Calu3 (cell line): ENCODE results near the gene FGF19. TPM values are rescaled to one million over a fixed set of nuclear protein-coding genes. Genes with fewer than 3 reads are reported as not detected.
A peak's percentile ranks its signal among the peaks of the same experiment; 100 is the strongest.

Source experiments
- BruUV-seq: library from RNA; stranded (reverse); fragments of 400-500 nt; replicated peaks from 2 replicates; lab custom pipeline; 2021; lab: Mats Ljungman, UMichigan
- CTCF ChIA-PET: fragments of 300-600 bp; sonication (Branson Sonifier 250); formaldehyde crosslinking; loops from one replicate; lab custom pipeline; 2022; ENCODE audit warnings: antibody characterized with exemption; lab: Charles Lee
- DNase-seq: peaks from one replicate; pipeline ENCODE4 v3.0.0; 2022
- H3K27ac Mint-ChIP-seq: one replicate; pipeline ENCODE4 v1.8.0; 2022; ENCODE audit warnings: mixed read lengths; ENCODE audit not compliant: unreplicated experiment
- H3K27me3 Mint-ChIP-seq: one replicate; pipeline ENCODE4 v1.8.0; 2022; ENCODE audit warnings: mixed read lengths; ENCODE audit not compliant: unreplicated experiment
- H3K36me3 Mint-ChIP-seq: one replicate; pipeline ENCODE4 v1.8.0; 2022; ENCODE audit warnings: mild to moderate bottlenecking, moderate library complexity, mixed read lengths; ENCODE audit not compliant: insufficient read depth, unreplicated experiment
- H3K4me1 Mint-ChIP-seq: one replicate; pipeline ENCODE4 v1.8.0; 2022; ENCODE audit warnings: mild to moderate bottlenecking, low read depth, mixed read lengths; ENCODE audit not compliant: unreplicated experiment
- H3K4me3 Mint-ChIP-seq: one replicate; pipeline ENCODE4 v1.8.0; 2022; ENCODE audit warnings: mild to moderate bottlenecking, low read depth, moderate library complexity, mixed read lengths; ENCODE audit not compliant: unreplicated experiment
- H3K9me3 Mint-ChIP-seq: one replicate; pipeline ENCODE4 v1.8.0; 2022; ENCODE audit warnings: low read depth, mixed read lengths; ENCODE audit not compliant: unreplicated experiment
- CTCF ChIP-seq: fragments of 200-600 bp; IDR thresholded peaks from one replicate; pipeline ENCODE4 v1.8.0; 2022; ENCODE audit warnings: antibody characterized with exemption; ENCODE audit not compliant: unreplicated experiment
- intact Hi-C: fragments of 100-400 bp; cut with micrococcal nuclease; formaldehyde crosslinking; loops from one replicate; pipeline ENCODE4 v1.10.0; 2022; ENCODE audit not compliant: unreplicated experiment
- total RNA-seq: library from RNA; stranded (reverse); gene quantifications from 2 replicates; pipeline ENCODE4 v1.2.3, GENCODE V29; 2022

The FGF19 gene
- total RNA-seq, 1 experiment from 2014 or later: 1.4 TPM

- no peak for TF ChIP-seq CTCF
- Mint-ChIP-seq H3K27me3 (no peaks in the 10 kb centered on the region), H3K36me3 (peaks cover 42% of the 10 kb centered on the region), H3K4me3 (no peak overlapping the region), H3K27ac (no peak overlapping the region), H3K4me1 (no peaks in the 10 kb centered on the region), H3K9me3 (no peaks in the 10 kb centered on the region)
- intact Hi-C loops: no loop called here
- BruUV-seq: no TSS peak
- DNase-seq: no peak
- CTCF ChIA-PET: no interaction called here
Measured at GRCh38 chr11:69657911-69658625, 45.8 kb downstream of the FGF19 start.

GRCh38 chr11:69657456-69657910, 46.3 kb downstream of the FGF19 start:
- Mint-ChIP-seq H3K27me3 (no peaks in the 10 kb centered on the region), H3K27ac (peak overlapping the region; percentile 30)

GRCh38 chr11:69656536-69657455, 47.0 kb downstream of the FGF19 start:
- Mint-ChIP-seq H3K9me3 (no peaks in the 10 kb centered on the region), H3K27ac (peak overlapping the region; percentile 30), H3K27me3 (no peaks in the 10 kb centered on the region), H3K4me1 (no peaks in the 10 kb centered on the region), H3K4me3 (no peak overlapping the region), H3K36me3 (peaks cover 49% of the 10 kb centered on the region)
- BruUV-seq: no TSS peak
- DNase-seq: no peak
- intact Hi-C loops: no loop called here
- CTCF ChIA-PET: interaction anchor here (0.6 to 1.6 kb wide), 2 partner anchors 383 to 830 kb away, joined by 3 read pairs; no protein-coding TSS in a partner anchor
- no peak for TF ChIP-seq CTCF

More at GRCh38 chr11:69657456-69657910, 46.3 kb downstream of the FGF19 start:
- CTCF ChIA-PET: interaction anchor here (1.6 kb wide), 1 partner anchor 383 kb away, joined by 3 read pairs; no protein-coding TSS in a partner anchor
- Mint-ChIP-seq H3K9me3 (no peaks in the 10 kb centered on the region), H3K4me3 (no peak overlapping the region), H3K36me3 (peaks cover 48% of the 10 kb centered on the region), H3K4me1 (no peaks in the 10 kb centered on the region)
- DNase-seq: no peak
- no peak for TF ChIP-seq CTCF
- intact Hi-C loops: no loop called here
- BruUV-seq: no TSS peak
